SU-DHL-6 (cell line): Measurements from ENCODE around the gene OTOGL.

Experiments
- EZH2phosphoT487 ChIP-seq: fragments of 200-600 bp; sonication (generic), shearing (Covaris generic); conservative IDR thresholded peaks from 2 replicates; pipeline ENCODE4 v1.6.1; 2018; ENCODE audit warnings: mild to moderate bottlenecking, antibody characterized with exemption, low read length, moderate library complexity, mixed read lengths
- TF ChIP-seq, protein P1 (sequence below): fragments of 200-600 bp; sonication (generic); IDR thresholded peaks from one replicate; pipeline ENCODE4 v1.5.1; 2017; ENCODE audit warnings: antibody characterized with exemption, mild to moderate bottlenecking, low read length, moderate library complexity; ENCODE audit not compliant: insufficient read depth, poor library complexity, severe bottlenecking

DNA sequence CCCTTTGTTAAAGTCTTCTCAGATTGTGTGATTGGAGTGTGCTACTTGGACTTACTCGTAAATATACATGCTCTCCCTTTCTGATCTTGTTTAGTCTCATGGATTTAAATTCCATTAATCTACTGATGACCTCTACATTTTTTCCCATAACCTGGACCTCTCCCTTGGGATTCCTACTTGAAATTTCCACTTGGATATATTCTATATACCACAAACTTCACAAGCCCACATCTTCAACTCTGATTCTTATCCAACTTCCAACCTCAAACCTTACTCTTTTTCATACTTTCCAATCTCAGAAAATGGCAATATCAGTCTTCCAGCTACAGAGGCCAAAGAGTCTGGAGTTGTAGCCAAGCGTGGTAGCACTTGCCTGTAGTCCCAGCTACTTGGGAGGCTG, 49.1 kb upstream of the OTOGL start:
- TF ChIP-seq, protein P1, sequence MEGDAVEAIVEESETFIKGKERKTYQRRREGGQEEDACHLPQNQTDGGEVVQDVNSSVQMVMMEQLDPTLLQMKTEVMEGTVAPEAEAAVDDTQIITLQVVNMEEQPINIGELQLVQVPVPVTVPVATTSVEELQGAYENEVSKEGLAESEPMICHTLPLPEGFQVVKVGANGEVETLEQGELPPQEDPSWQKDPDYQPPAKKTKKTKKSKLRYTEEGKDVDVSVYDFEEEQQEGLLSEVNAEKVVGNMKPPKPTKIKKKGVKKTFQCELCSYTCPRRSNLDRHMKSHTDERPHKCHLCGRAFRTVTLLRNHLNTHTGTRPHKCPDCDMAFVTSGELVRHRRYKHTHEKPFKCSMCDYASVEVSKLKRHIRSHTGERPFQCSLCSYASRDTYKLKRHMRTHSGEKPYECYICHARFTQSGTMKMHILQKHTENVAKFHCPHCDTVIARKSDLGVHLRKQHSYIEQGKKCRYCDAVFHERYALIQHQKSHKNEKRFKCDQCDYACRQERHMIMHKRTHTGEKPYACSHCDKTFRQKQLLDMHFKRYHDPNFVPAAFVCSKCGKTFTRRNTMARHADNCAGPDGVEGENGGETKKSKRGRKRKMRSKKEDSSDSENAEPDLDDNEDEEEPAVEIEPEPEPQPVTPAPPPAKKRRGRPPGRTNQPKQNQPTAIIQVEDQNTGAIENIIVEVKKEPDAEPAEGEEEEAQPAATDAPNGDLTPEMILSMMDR: no peak
- no peak for TF ChIP-seq EZH2phosphoT487
